ENCODE data around the gene SLC25A31. TPM values are rescaled to one million over a fixed set of nuclear protein-coding genes. Genes with fewer than 3 reads are reported as not detected.

Gene SLC25A31
- total RNA-seq, 1 donor from 2014 or later: not detected

GRCh38 chr4:127793528-127793927, 63.3 kb downstream of the SLC25A31 start:
- no peak overlapping the region for H3K27ac Mint-ChIP-seq
- TF ChIP-seq CTCF (IDR thresholded peaks at IDR 0.05; ENCODE audit: unreplicated experiment): no peak
- H3K9me3 Mint-ChIP-seq: no peaks in the 10 kb centered on the region
- DNase-seq (ENCODE audit: low spot score in 2 of 2, unreplicated experiment in 2 of 2): no peak
- no peaks in the 10 kb centered on the region for H3K27me3 Mint-ChIP-seq (ENCODE audit: low read depth)
- H3K36me3 Mint-ChIP-seq: no peaks in the 10 kb centered on the region
- H3K4me1 Mint-ChIP-seq: no peaks in the 10 kb centered on the region
- H3K4me3 Mint-ChIP-seq: no peak overlapping the region

GRCh38 chr4:127799711-127800110, 69.5 kb downstream of the SLC25A31 start:
- no peak for TF ChIP-seq CTCF (IDR thresholded peaks at IDR 0.05; ENCODE audit: unreplicated experiment)
- Mint-ChIP-seq H3K4me3 (no peak overlapping the region), H3K36me3 (no peaks in the 10 kb centered on the region), H3K27ac (no peak overlapping the region), H3K4me1 (no peaks in the 10 kb centered on the region), H3K9me3 (no peaks in the 10 kb centered on the region), H3K27me3 (ENCODE audit: low read depth) (no peaks in the 10 kb centered on the region)
- no peak for DNase-seq (ENCODE audit: low spot score in 2 of 2, unreplicated experiment in 2 of 2)

GRCh38 chr4:127809173-127809800, 79.1 kb downstream of the SLC25A31 start:
- Mint-ChIP-seq H3K36me3 (peaks cover 2% of the 10 kb centered on the region), H3K27ac (no peak overlapping the region), H3K4me3 (no peak overlapping the region), H3K9me3 (no peaks in the 10 kb centered on the region), H3K27me3 (ENCODE audit: low read depth) (no peaks in the 10 kb centered on the region), H3K4me1 (no peaks in the 10 kb centered on the region)
- no peak for DNase-seq (ENCODE audit: low spot score in 2 of 2, unreplicated experiment in 2 of 2)
- no peak for TF ChIP-seq CTCF (IDR thresholded peaks at IDR 0.05; ENCODE audit: unreplicated experiment)

GRCh38 chr4:127810551-127810950, 80.4 kb downstream of the SLC25A31 start:
- Mint-ChIP-seq H3K4me3 (no peak overlapping the region), H3K4me1 (no peaks in the 10 kb centered on the region), H3K9me3 (no peaks in the 10 kb centered on the region), H3K27me3 (ENCODE audit: low read depth) (no peaks in the 10 kb centered on the region), H3K27ac (no peak overlapping the region), H3K36me3 (peaks cover 2% of the 10 kb centered on the region)
- no peak for DNase-seq (ENCODE audit: low spot score in 2 of 2, unreplicated experiment in 2 of 2)
- no peak for TF ChIP-seq CTCF (IDR thresholded peaks at IDR 0.05; ENCODE audit: unreplicated experiment)

GRCh38 chr4:127822430-127822829, 92.2 kb downstream of the SLC25A31 start:
- H3K4me3 Mint-ChIP-seq: no peak overlapping the region
- no peak overlapping the region for H3K27ac Mint-ChIP-seq

More at GRCh38 chr4:127822430-127822829, 92.2 kb downstream of the SLC25A31 start:
- no peak for TF ChIP-seq CTCF (IDR thresholded peaks at IDR 0.05; ENCODE audit: unreplicated experiment)
- Mint-ChIP-seq H3K36me3 (peaks cover 5% of the 10 kb centered on the region), H3K9me3 (peaks cover 5% of the 10 kb centered on the region), H3K27me3 (ENCODE audit: low read depth) (no peaks in the 10 kb centered on the region), H3K4me1 (no peaks in the 10 kb centered on the region)
- no peak for DNase-seq (ENCODE audit: low spot score in 2 of 2, unreplicated experiment in 2 of 2)

Other genes starting within 250 kb of the SLC25A31 start
- 25.0 to 27.7 TPM (median 26.2 TPM) in 3 replicates for gene INTU, start 97.4 kb upstream of the SLC25A31 start, total RNA-seq
- gene HSPA4L, start 51.9 kb downstream of the SLC25A31 start, total RNA-seq: 4.3 to 5.2 TPM (median 4.6 TPM) in 3 replicates
- 11.6 to 14.3 TPM (median 14.1 TPM) in 3 replicates for gene PLK4, start 150.5 kb downstream of the SLC25A31 start, total RNA-seq
- gene MFSD8, start 234.8 kb downstream of the SLC25A31 start, total RNA-seq: 29.6 to 33.9 TPM (median 29.9 TPM) in 3 replicates
- 15.0 to 17.7 TPM (median 16.3 TPM) in 3 replicates for gene ABHD18, start 235.0 kb downstream of the SLC25A31 start, total RNA-seq